GM19467 (cell line): ENCODE results near the gene EEFSEC.

Source experiments
- ATAC-seq: cut with Tn5 transposase; IDR thresholded peaks from one replicate; pipeline ENCODE4 v1.9.1; 2021; ENCODE audit warnings: mild to moderate bottlenecking, moderate library complexity; ENCODE audit not compliant: unreplicated experiment

The EEFSEC gene

DNA sequence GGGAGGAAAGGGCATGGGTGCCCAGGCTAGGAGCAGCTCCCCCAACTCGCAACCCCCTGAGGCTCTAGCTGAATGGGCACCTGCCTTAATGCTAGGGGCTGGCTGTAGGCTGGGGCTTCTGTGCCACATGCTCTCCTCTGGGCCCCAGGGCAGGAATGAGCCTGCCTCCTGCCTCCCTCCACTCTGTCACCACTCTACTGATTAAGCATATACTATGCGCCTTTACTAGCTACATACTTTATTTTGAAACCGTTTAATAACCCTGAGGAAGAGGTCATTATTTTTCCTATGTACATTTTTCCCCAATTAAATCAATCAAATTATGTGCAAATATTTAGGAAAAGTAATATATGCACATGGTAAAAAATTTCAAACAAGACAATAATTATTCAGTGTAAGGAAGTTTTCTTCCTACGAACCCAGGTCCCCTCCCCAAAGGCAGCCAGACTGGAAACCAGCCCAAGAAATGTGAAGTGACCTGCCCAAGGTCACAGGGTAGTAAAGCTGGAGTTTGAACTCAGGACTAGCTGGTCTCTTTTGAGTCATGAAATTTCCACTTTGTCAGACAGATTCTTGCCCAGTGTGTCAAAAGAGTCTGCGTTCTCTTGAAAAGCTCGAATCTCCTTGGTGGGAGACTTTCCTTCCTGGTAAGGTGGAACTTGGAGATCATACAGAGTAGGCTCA, 190.9 kb downstream of the EEFSEC start:
- no peak for ATAC-seq

- no peak for ATAC-seq
These were observed 191.9 kb downstream of the EEFSEC start for GRCh38 chr3:128345196-128345595.

DNA sequence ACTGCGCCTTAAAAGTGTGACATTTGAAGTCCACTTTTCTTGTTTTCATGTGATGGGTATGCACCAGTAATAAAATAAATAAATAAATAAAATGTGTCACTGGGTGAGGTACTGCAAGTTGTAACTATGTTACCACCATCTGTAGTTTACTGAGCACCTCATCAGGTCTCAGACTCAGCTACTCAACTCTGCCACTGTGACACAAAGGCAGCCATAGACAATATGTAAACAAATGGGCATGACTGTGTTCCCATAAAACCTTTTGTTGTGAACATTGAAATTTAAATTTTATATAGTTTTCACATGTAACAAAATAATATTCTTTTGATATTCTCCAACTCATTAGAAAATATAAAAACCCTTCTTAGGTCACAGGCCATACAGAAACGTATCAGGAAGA, 193.3 kb downstream of the EEFSEC start:
- no peak for ATAC-seq

DNA sequence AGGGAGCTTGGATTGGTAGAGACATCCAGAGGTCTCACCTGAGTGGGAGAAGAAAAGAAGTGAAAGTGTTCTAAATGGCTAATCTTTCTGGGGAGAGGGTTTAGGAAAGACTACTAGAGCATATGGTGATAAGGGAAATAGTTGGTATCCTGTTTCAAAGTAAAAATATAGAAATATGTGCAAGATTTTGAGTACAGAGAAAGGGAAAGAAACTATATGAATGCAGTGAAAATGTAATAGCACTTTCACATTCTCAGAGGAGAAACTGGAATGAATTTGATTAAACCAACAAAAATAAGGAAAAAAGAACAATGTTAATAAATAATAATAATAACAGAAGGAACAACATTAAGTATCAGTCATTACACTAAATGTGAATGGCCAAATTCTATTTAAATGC, 194.0 kb downstream of the EEFSEC start:
- no peak for ATAC-seq

DNA sequence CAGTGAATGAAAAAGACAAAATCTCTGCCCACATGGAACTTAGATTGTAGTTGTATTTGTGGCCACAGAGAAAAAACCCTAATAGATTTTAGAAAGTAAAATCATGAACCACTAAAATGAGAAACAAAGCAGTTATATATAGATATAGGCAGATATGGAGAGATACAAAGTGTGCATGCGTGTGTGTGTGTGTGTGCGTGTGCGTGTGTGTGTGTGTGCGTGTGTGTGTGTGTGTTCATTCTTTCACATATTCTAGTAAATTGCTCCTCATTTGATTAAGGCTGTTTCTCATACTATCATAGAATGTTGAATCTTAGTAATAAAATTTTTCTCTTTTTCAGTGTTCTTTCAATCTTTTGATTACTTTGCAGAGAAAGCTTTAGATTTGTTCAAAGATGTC, 194.8 kb downstream of the EEFSEC start:
- no peak for ATAC-seq

GRCh38 chr3:128348805-128349531, 195.7 kb downstream of the EEFSEC start:
- ATAC-seq, result no peak

GRCh38 chr3:128349963-128350599, 196.8 kb downstream of the EEFSEC start:
- ATAC-seq, result no peak

- no peak for ATAC-seq
These were observed 198.3 kb downstream of the EEFSEC start for GRCh38 chr3:128351546-128351945.

GRCh38 chr3:128352326-128352725, 199.0 kb downstream of the EEFSEC start:
- ATAC-seq, result no peak

DNA sequence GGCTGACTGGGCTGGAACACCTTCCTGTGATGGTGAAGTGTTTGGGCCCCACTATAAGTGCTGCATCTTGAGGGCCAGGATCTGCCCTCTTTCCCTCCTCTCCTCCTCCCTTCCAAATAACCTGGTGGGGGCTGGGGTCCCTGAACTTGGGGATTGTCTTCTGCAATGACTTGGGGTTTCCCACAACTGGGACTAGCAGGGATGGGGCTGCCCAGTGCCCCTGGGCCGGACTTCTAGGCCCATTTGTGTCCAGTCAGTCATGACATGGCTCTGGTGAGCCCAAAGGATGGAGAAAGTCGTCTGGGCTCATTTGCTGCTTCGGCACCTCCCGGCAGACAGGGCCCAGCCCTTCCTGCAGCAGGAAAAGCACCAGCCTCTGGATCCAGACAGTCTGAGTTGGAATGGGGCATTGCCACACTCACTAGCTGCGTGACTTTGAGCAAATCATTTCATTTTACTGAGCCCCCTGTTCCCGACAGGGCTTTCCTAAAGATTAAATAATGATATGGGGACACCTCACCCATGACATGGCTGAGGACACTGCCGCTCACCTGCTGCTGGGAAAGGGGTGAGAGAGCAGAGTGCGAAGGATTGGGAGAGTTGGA, 200.2 kb downstream of the EEFSEC start:
- no peak for ATAC-seq

DNA sequence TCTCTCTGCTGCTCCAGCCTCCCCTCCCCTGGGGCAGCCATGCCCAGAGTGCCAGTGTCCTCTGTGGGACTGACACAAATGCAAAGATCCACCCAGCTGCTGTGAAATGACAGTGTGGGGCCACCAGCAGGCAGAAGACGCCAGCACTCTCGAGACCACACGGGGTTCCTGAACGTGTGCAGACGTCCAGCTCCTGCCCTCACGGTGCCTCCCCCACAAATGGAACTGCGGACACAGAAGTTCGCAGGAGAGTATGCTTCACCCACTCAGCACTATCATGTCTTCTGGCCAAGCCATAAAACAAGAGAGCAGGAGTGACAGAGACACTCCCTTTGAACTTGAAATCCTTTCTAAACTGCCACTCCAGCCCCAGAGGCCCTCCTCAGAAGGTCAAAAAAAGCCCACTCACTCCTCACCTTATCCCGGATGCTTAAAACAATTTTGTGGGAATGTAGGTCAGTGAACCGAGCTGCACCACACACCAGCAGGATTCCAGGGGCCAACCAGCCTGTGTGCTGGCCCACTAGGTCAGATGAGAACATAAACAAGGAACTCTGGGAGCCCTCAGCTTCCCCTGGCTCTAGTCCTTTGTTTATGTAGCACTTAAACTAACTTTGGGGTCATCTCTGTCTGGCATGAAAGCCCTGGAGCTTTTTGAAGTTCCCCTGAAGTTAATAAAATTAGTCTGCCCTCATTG, 200.9 kb downstream of the EEFSEC start:
- ATAC-seq, result no peak

DNA sequence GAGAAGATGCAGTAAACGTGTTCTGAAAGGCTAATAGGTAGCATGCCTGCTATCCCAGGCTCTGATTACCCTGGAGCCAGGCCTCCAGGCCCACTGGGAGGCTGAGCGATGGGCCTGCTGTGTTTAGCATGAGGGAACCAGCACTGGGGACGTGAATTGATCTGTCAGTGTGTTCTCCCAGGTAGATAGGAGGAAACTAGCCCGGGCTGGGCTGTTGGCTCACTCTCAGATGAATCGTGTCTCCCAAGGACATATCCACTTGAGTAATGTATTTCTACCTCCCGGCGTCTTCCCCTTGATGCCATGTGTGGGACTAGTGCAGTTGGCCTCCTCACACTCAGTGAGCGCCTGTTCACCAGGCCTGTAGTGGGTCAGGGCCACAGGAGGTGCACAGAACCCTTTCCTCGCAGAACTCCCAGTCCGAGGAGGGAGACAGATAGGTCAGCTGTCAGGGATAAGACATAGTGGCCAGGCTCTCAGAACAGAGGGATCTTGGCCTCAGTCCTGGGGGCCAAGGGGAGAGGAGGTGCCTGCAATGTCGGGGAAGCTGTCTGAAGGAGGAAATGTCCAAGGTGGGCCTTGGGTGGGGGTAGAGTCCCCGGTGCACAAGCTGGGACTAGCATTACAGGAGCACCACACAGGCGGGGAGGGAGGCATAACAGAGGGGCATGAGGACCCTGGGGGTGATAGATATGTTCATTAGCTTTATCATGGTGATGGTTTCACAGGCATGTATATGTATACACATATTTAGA, 201.7 kb downstream of the EEFSEC start:
- no peak for ATAC-seq

DNA sequence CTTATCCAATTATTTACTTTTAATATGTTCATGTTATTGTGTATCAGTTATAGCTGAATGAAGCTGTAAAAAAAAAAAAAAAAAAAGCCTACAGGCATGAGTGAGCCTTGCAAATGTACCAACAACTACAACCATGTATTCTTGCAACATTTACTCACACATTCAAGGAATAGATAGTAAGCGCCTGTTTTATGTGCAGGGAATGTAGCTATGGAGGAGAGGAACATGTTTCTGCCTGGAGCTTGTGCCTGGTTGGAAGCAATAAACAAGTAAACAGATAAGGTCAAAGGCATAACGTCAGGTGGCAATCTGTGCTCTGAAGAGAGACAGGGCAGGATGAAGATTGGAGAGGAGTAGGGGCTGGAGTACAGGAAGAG, 202.2 kb downstream of the EEFSEC start:
- no peak for ATAC-seq

DNA sequence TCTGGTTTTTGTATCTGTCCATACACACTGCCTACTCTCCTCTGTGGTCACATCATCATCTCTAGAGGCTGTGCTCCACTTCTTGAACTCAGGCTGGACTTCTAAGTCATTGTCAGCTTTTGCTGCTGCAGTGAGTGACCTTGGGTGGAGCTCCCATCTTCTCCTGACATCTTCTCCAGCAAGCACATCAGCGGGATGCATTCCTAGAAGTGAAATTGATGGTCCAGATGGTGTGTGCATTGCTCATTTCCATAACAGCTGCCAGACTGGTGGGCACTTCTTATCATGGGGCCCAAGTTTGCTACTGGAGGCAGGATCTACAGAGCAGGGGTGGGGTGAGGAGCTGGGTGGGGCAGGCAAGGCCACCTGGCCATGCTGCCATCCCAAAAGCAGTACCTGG, 203.5 kb downstream of the EEFSEC start:
- no peak for ATAC-seq

- no peak for ATAC-seq
These were observed 204.3 kb downstream of the EEFSEC start for GRCh38 chr3:128357538-128357937.

DNA sequence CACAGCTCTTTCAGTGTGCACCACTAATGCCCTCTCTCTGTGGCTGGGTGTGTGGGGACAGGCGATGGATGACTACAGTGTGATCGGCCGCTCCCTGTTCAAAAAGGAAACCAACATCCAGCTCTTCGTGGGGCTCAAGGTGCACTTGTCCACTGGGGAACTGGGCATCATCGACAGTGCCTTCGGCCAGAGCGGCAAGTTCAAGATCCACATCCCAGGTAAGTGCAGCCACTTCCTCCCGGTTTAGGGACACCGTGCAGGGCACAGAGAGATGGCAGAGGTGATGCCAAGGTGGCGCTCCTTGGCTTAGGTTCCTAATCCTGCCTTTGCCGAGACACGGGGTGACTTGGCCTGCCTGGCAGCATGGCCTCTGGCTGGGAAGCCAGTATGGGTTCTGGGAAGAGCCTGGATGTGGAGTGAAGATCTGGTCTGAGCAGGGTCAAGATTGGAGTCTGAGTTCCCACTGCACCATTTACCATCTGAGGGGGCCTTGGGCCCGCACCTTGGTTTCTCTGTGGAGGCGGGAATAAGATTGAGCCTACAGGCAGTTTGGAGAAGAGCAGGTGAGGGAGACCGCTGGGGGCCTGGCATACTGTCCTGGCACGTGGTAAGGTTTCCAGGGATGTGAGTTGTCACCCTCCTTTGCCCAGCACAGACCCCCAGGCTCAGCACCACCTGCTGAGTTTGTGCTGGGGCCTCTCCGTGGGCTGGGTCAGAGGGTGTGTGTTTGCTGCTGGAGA, 205.0 kb downstream of the EEFSEC start:
- no peak for ATAC-seq

DNA sequence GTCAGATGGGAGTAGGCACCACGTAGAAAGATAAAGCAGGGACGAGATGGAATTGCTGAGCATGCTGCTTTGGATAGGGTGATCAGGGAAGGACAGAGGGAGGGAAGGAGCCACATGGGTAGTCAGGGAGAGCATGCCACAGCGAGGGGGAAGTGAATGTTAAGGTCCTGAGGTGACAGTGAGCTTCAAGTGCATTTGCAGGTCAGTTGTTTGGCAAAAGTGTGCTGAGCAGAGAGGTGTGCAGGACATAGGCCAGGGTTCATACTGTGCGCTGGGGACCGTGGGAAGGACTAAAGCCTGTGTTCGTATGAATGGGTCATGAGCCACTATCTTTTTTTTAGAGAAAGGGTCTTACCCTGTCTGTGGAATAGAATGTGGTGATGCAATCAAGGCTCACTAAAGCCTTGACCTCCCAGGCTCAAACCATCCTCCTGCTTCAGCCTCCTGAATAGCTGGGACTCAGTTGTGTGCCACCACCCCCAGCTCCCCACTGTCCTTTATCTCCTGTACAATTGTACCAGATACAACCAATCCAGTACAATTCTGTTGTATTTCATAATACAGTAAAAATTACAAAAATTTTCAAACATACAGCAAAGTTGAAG, 205.9 kb downstream of the EEFSEC start:
- no peak for ATAC-seq

- ATAC-seq, result no peak
These were observed 206.8 kb downstream of the EEFSEC start for GRCh38 chr3:128359846-128360642.
